Hepatocyte (in vitro differentiated cells): ENCODE data around the gene ACSM3. TPM values are rescaled to one million over a fixed set of nuclear protein-coding genes. Genes with fewer than 3 reads are reported as not detected.
"Not testable (repeated sequence)": the region's sequence is repeated elsewhere in the genome, so short reads cannot be mapped to it uniquely, and the experiment has no call there.

Experiments used
- DNase-seq: peaks from one replicate; pipeline ENCODE4 v3.0.0-alpha.2; 2016; ENCODE audit warnings: low spot score
- H2AFZ ChIP-seq: fragments of 200-600 bp; sonication (generic); 2 replicates; pipeline ENCODE4 v1.6.0; 2016; ENCODE audit warnings: antibody characterized with exemption, mild to moderate bottlenecking
- H3K27ac ChIP-seq: fragments of 200-600 bp; sonication (generic); 2 replicates; pipeline ENCODE4 v1.5.1; 2016; ENCODE audit warnings: mild to moderate bottlenecking
- H3K27me3 ChIP-seq: fragments of 200-600 bp; sonication (generic); 2 replicates; pipeline ENCODE4 v1.6.1; 2016
- H3K36me3 ChIP-seq: fragments of 200-600 bp; sonication (generic); replicated peaks from 2 replicates; pipeline ENCODE4 v1.5.1; 2016; ENCODE audit warnings: low read depth; ENCODE audit not compliant: insufficient read depth
- H3K4me1 ChIP-seq: fragments of 200-600 bp; sonication (generic); 2 replicates; pipeline ENCODE4 v1.5.1; 2016; ENCODE audit warnings: mild to moderate bottlenecking, moderate library complexity; ENCODE audit not compliant: insufficient read depth
- H3K4me2 ChIP-seq: fragments of 200-600 bp; sonication (generic); 2 replicates; pipeline ENCODE4 v1.6.0; 2016
- H3K4me3 ChIP-seq: fragments of 200-600 bp; sonication (generic); 2 replicates; pipeline ENCODE4 v1.5.1; 2016; ENCODE audit warnings: mild to moderate bottlenecking
- H3K79me2 ChIP-seq: fragments of 200-600 bp; sonication (generic); 2 replicates; pipeline ENCODE4 v1.6.0; 2017; ENCODE audit warnings: mild to moderate bottlenecking
- H3K9me2 ChIP-seq: fragments of 200-600 bp; sonication (generic); replicated peaks from 2 replicates; pipeline ENCODE4 v1.6.0; 2017; ENCODE audit warnings: mild to moderate bottlenecking; ENCODE audit not compliant: insufficient read depth
- H3K9me3 ChIP-seq: fragments of 200-600 bp; sonication (generic); 2 replicates; pipeline ENCODE4 v1.5.1; 2016; ENCODE audit warnings: low read depth, mild to moderate bottlenecking
- H4K20me1 ChIP-seq: fragments of 200-600 bp; sonication (generic); 2 replicates; pipeline ENCODE4 v1.6.0; 2016; ENCODE audit warnings: mild to moderate bottlenecking; ENCODE audit not compliant: insufficient read depth, poor library complexity, severe bottlenecking
- CTCF ChIP-seq: fragments of 200-600 bp; sonication (generic); IDR thresholded peaks from 2 replicates; pipeline ENCODE4 v1.5.1; 2016; ENCODE audit warnings: antibody characterized with exemption, mild to moderate bottlenecking; ENCODE audit not compliant: poor library complexity
- EZH2 ChIP-seq: fragments of 200-600 bp; sonication (generic); IDR thresholded peaks from 2 replicates; pipeline ENCODE4 v1.6.1; 2016; ENCODE audit warnings: antibody characterized with exemption, mild to moderate bottlenecking, borderline replicate concordance
- EZH2phosphoT487 ChIP-seq: fragments of 200-600 bp; sonication (generic); IDR thresholded peaks from one replicate; pipeline ENCODE4 v1.6.1; 2018; ENCODE audit warnings: antibody characterized with exemption, mild to moderate bottlenecking, low read depth, moderate library complexity; ENCODE audit not compliant: unreplicated experiment, severe bottlenecking
- WGBS: methylation state at CpG from one replicate; pipeline ENCODE4 v1.1.6; 2016; ENCODE audit warnings: low lambda C conversion rate; ENCODE audit errors: missing lambda C conversion rate; 5-methylcytosine and 5-hydroxymethylcytosine counted together
- polyA plus RNA-seq: library from polyadenylated mRNA; unstranded; fragments of >200 nt; fragmentation: Nextera tagmentation; extraction: Ambion mirVana; gene quantifications from 2 replicates; pipeline ENCODE4 v1.2.1, GENCODE V29; 2016
- total RNA-seq: library from RNA; depleted of rRNA; stranded (reverse); fragments of >200 nt; gene quantifications from 2 replicates; pipeline ENCODE4 v1.2.3, GENCODE V29; 2014

The ACSM3 gene
- total and polyA plus RNA-seq, 2 experiments from 2014 or later, result 14.5 to 26.5 TPM

GRCh38 chr16:20750558-20750957 is 13.3 kb upstream of the ACSM3 start:
- TF ChIP-seq CTCF (no peak), EZH2 (no peak), EZH2phosphoT487 (no peak)
- H3K9me2 ChIP-seq, result no peaks in the 10 kb centered on the region
- no peaks in the 10 kb centered on the region for H3K36me3 ChIP-seq
- H3K4me1 ChIP-seq, result no peaks in the 10 kb centered on the region
- no peaks in the 10 kb centered on the region for H4K20me1 ChIP-seq
- DNase-seq, result no peak
- H3K27ac ChIP-seq, result no peak overlapping the region
- no peak overlapping the region for H2AFZ ChIP-seq
- no peaks in the 10 kb centered on the region for H3K79me2 ChIP-seq
- H3K4me2 ChIP-seq, result no peak overlapping the region
- H3K4me3 ChIP-seq, result no peak overlapping the region
- H3K27me3 ChIP-seq, result no peaks in the 10 kb centered on the region
- H3K9me3 ChIP-seq, result no peaks in the 10 kb centered on the region
- 73% methylated on average over 1 of the region's 1 CpG for WGBS

GRCh38 chr16:20753727-20754126 is 10.1 kb upstream of the ACSM3 start:
- WGBS, result 85% methylated on average over 1 of the region's 1 CpG
- no peaks in the 10 kb centered on the region for H3K4me1 ChIP-seq
- no peak overlapping the region for H3K4me2 ChIP-seq
- no peaks in the 10 kb centered on the region for H3K27me3 ChIP-seq
- H4K20me1 ChIP-seq, result no peaks in the 10 kb centered on the region
- TF ChIP-seq EZH2 (no peak), CTCF (no peak), EZH2phosphoT487 (no peak)
- H2AFZ ChIP-seq, result no peak overlapping the region
- no peak overlapping the region for H3K27ac ChIP-seq
- H3K36me3 ChIP-seq, result no peaks in the 10 kb centered on the region
- DNase-seq, result no peak
- no peak overlapping the region for H3K4me3 ChIP-seq
- H3K9me2 ChIP-seq, result no peaks in the 10 kb centered on the region
- H3K79me2 ChIP-seq, result no peaks in the 10 kb centered on the region
- H3K9me3 ChIP-seq, result no peaks in the 10 kb centered on the region

GRCh38 chr16:20755238-20755637 is 8.6 kb upstream of the ACSM3 start:
- Histone ChIP-seq H4K20me1 (no peaks in the 10 kb centered on the region), H3K36me3 (no peaks in the 10 kb centered on the region), H3K79me2 (no peaks in the 10 kb centered on the region), H3K27ac (no peak overlapping the region), H3K27me3 (no peaks in the 10 kb centered on the region), H3K9me2 (no peaks in the 10 kb centered on the region), H2AFZ (no peak overlapping the region), H3K4me3 (no peak overlapping the region), H3K4me1 (no peaks in the 10 kb centered on the region), H3K4me2 (no peak overlapping the region), H3K9me3 (no peaks in the 10 kb centered on the region)
- 69% methylated on average over 1 of the region's 1 CpG for WGBS
- DNase-seq, result no peak
- no peak for TF ChIP-seq EZH2phosphoT487
- no peak for TF ChIP-seq CTCF
- TF ChIP-seq EZH2, result no peak

- 100% methylated on average over 4 of the region's 5 CpGs for WGBS
These were observed 8.0 kb upstream of the ACSM3 start for GRCh38 chr16:20755799-20756198.

More at GRCh38 chr16:20755799-20756198, 8.0 kb upstream of the ACSM3 start:
- H2AFZ ChIP-seq, H3K27ac ChIP-seq, H3K9me2 ChIP-seq, H3K9me3 ChIP-seq, H3K27me3 ChIP-seq, H3K79me2 ChIP-seq, H3K36me3 ChIP-seq, H3K4me1 ChIP-seq, H3K4me3 ChIP-seq, DNase-seq, H3K4me2 ChIP-seq, H4K20me1 ChIP-seq: not testable (repeated sequence)
